GM23248 (cell line): ENCODE measurements around the gene TSPAN3. TPM values are rescaled to one million over a fixed set of nuclear protein-coding genes. Genes with fewer than 3 reads are reported as not detected.
A peak's percentile ranks its signal among the peaks of the same experiment; 100 is the strongest.

Experiments used
- DNase-seq: peaks from one replicate; pipeline ENCODE4 v3.0.0-alpha.2; 2015
- H2AFZ ChIP-seq: fragments of 200-600 bp; sonication (generic); 2 replicates; pipeline ENCODE4 v1.6.1; 2016; ENCODE audit warnings: antibody characterized with exemption
- H3F3A ChIP-seq: fragments of 200-600 bp; sonication (generic); 2 replicates; pipeline ENCODE4 v1.6.1; 2016; ENCODE audit warnings: mild to moderate bottlenecking, antibody characterized with exemption, mixed run types; ENCODE audit not compliant: insufficient read depth
- H3K27ac ChIP-seq: fragments of 200-600 bp; sonication (generic); 2 replicates; pipeline ENCODE4 v1.5.1; 2016; ENCODE audit warnings: mild to moderate bottlenecking
- H3K27me3 ChIP-seq: fragments of 200-600 bp; sonication (generic); replicated peaks from 2 replicates; pipeline ENCODE4 v1.6.1; 2016; ENCODE audit warnings: mild to moderate bottlenecking; ENCODE audit not compliant: insufficient read depth
- H3K36me3 ChIP-seq: fragments of 200-600 bp; sonication (generic); 2 replicates; pipeline ENCODE4 v1.6.1; 2016; ENCODE audit warnings: low read depth, mild to moderate bottlenecking
- H3K4me1 ChIP-seq: fragments of 200-600 bp; sonication (generic); 2 replicates; pipeline ENCODE4 v1.6.1; 2016; ENCODE audit warnings: mild to moderate bottlenecking; ENCODE audit not compliant: insufficient read depth
- H3K4me2 ChIP-seq: fragments of 200-600 bp; sonication (generic); one replicate; pipeline ENCODE4 v1.6.1; 2016; ENCODE audit warnings: mild to moderate bottlenecking; ENCODE audit not compliant: unreplicated experiment
- H3K4me3 ChIP-seq: fragments of 200-600 bp; sonication (generic); 2 replicates; pipeline ENCODE4 v1.5.1; 2016; ENCODE audit warnings: mild to moderate bottlenecking
- H3K79me2 ChIP-seq: fragments of 200-600 bp; sonication (generic); 2 replicates; pipeline ENCODE4 v1.6.1; 2016; ENCODE audit warnings: mild to moderate bottlenecking; ENCODE audit not compliant: insufficient read depth
- H3K9ac ChIP-seq: fragments of 200-600 bp; sonication (generic); 2 replicates; pipeline ENCODE4 v1.6.1; 2016; ENCODE audit warnings: mild to moderate bottlenecking
- H3K9me2 ChIP-seq: fragments of 200-600 bp; sonication (generic); 2 replicates; pipeline ENCODE4 v1.6.1; 2016; ENCODE audit warnings: mixed run types, mild to moderate bottlenecking, moderate library complexity; ENCODE audit not compliant: insufficient read depth
- H3K9me3 ChIP-seq: fragments of 200-600 bp; sonication (generic); one replicate; pipeline ENCODE4 v1.6.1; 2017; ENCODE audit warnings: low read depth
- H4K20me1 ChIP-seq: fragments of 200-600 bp; sonication (generic); 2 replicates; pipeline ENCODE4 v1.6.0; 2016; ENCODE audit not compliant: insufficient read depth
- EZH2 ChIP-seq: fragments of 200-600 bp; sonication (generic); IDR thresholded peaks from 2 replicates; pipeline ENCODE4 v1.6.1; 2018; ENCODE audit warnings: antibody characterized with exemption, mild to moderate bottlenecking; ENCODE audit not compliant: insufficient read depth, poor library complexity, severe bottlenecking
- EZH2phosphoT487 ChIP-seq: fragments of 200-600 bp; sonication (generic); IDR thresholded peaks from 2 replicates; pipeline ENCODE4 v1.6.1; 2018; ENCODE audit warnings: antibody characterized with exemption, moderate library complexity, mild to moderate bottlenecking, low read depth; ENCODE audit not compliant: insufficient read depth
- whole genome bisulfite sequencing, 2 experiments: methylation state at CpG; one replicate each; pipeline ENCODE4 v1.1.6; 2015 to 2017; ENCODE audit warnings: low lambda C conversion rate in 2 of 2, low coverage in 1 of 2; ENCODE audit errors: missing lambda C conversion rate in 2 of 2; 5-methylcytosine and 5-hydroxymethylcytosine counted together
- in situ Hi-C: fragments of 300-500 bp; cut with MboI; formaldehyde crosslinking; loops from 2 replicates; pipeline ENCODE4 v1.15.0; 2020
- polyA plus RNA-seq: library from polyadenylated mRNA; unstranded; fragments of >200 nt; fragmentation: Nextera tagmentation; extraction: Ambion mirVana; gene quantifications from 2 replicates; pipeline ENCODE4 v1.2.1, GENCODE V29; 2016
- total RNA-seq: library from RNA; depleted of rRNA; stranded (reverse); fragments of >200 nt; shearing (Covaris generic); gene quantifications from 2 replicates; pipeline ENCODE4 v1.2.3, GENCODE V29; 2014

TSPAN3 gene
- total and polyA plus RNA-seq, 2 experiments from 2014 or later, result 307 to 321 TPM

- no peaks in the 10 kb centered on the region for H3K79me2 ChIP-seq
- WGBS, 2 experiments, result 39 to 44% methylated on average over 13 to 14 of the region's 14 CpGs
- no peaks in the 10 kb centered on the region for H3K27me3 ChIP-seq
- no peaks in the 10 kb centered on the region; the same call in 1 of the 2 replicates for H3F3A ChIP-seq
- H3K4me3 ChIP-seq, result no peak overlapping the region
- in situ Hi-C loops, result no loop called here
- H3K9me3 ChIP-seq, result no peaks in the 10 kb centered on the region
- H3K4me2 ChIP-seq, result no peak overlapping the region
- H4K20me1 ChIP-seq, result no peaks in the 10 kb centered on the region
- no peak overlapping the region for H2AFZ ChIP-seq
- no peak overlapping the region for H3K27ac ChIP-seq
- H3K9ac ChIP-seq, result no peak overlapping the region
- H3K36me3 ChIP-seq, result no peaks in the 10 kb centered on the region
- no peaks in the 10 kb centered on the region for H3K9me2 ChIP-seq
- H3K4me1 ChIP-seq, result no peaks in the 10 kb centered on the region
- DNase-seq, result peak; percentile 54
- TF ChIP-seq EZH2 (no peak), EZH2phosphoT487 (no peak)
Observed at GRCh38 chr15:77034695-77035489, 36.0 kb downstream of the TSPAN3 start.

GRCh38 chr15:77033729-77034671 is 36.9 kb downstream of the TSPAN3 start:
- Histone ChIP-seq H3K36me3 (no peaks in the 10 kb centered on the region), H3K4me2 (no peak overlapping the region), H3K4me3 (no peak overlapping the region), H3F3A (no peaks in the 10 kb centered on the region; the same call in 1 of the 2 replicates), H4K20me1 (no peaks in the 10 kb centered on the region), H3K27me3 (no peaks in the 10 kb centered on the region), H3K79me2 (no peaks in the 10 kb centered on the region), H3K27ac (no peak overlapping the region), H3K9me3 (no peaks in the 10 kb centered on the region), H3K9me2 (no peaks in the 10 kb centered on the region), H2AFZ (no peak overlapping the region), H3K4me1 (no peaks in the 10 kb centered on the region), H3K9ac (no peak overlapping the region)
- DNase-seq, result no peak
- TF ChIP-seq EZH2, result no peak
- TF ChIP-seq EZH2phosphoT487, result no peak
- 71 to 73% methylated on average over 11 to 13 of the region's 13 CpGs for WGBS, 2 experiments
- in situ Hi-C loops, result no loop called here

- Histone ChIP-seq H3K36me3 (no peaks in the 10 kb centered on the region), H3K9me2 (no peaks in the 10 kb centered on the region), H3F3A (no peaks in the 10 kb centered on the region), H3K27me3 (no peaks in the 10 kb centered on the region), H3K4me2 (no peak overlapping the region), H4K20me1 (no peaks in the 10 kb centered on the region), H3K79me2 (no peaks in the 10 kb centered on the region), H3K9me3 (no peaks in the 10 kb centered on the region), H3K4me3 (no peak overlapping the region), H3K4me1 (no peaks in the 10 kb centered on the region), H3K27ac (no peak overlapping the region), H3K9ac (no peak overlapping the region), H2AFZ (no peak overlapping the region)
- TF ChIP-seq EZH2 (no peak), EZH2phosphoT487 (no peak)
- no peak for DNase-seq
- in situ Hi-C loops, result no loop called here
- WGBS, 2 experiments, result 87 to 90% methylated on average over 4 of the region's 4 CpGs
Observed at GRCh38 chr15:77033417-77033728, 37.5 kb downstream of the TSPAN3 start.

- TF ChIP-seq EZH2 (no peak), EZH2phosphoT487 (no peak)
- H3K27me3 ChIP-seq, result no peaks in the 10 kb centered on the region
- no peaks in the 10 kb centered on the region for H3K9me2 ChIP-seq
- no peak overlapping the region for H2AFZ ChIP-seq
- H3K4me2 ChIP-seq, result no peak overlapping the region
- H4K20me1 ChIP-seq, result no peaks in the 10 kb centered on the region
- no peaks in the 10 kb centered on the region for H3K4me1 ChIP-seq
- no peaks in the 10 kb centered on the region for H3K9me3 ChIP-seq
- no peaks in the 10 kb centered on the region for H3K79me2 ChIP-seq
- H3K9ac ChIP-seq, result no peak overlapping the region
- in situ Hi-C loops, result no loop called here
- H3F3A ChIP-seq, result no peaks in the 10 kb centered on the region
- 84 to 86% methylated on average over 17 to 18 of the region's 18 CpGs for WGBS, 2 experiments
- H3K36me3 ChIP-seq, result no peaks in the 10 kb centered on the region
- H3K27ac ChIP-seq, result no peak overlapping the region
- DNase-seq, result no peak
- no peak overlapping the region for H3K4me3 ChIP-seq
Observed at GRCh38 chr15:77032647-77033416, 38.1 kb downstream of the TSPAN3 start.
